HEK293 (cell line): Measurements from ENCODE around the gene DISC1.

Experiments
- CTCF ChIA-PET: fragments of 350-600 bp; formaldehyde crosslinking; extraction: SDS; loops from one replicate; lab custom pipeline; 2021; ENCODE audit warnings: antibody characterized with exemption; lab: Yijun Ruan, JAX
- POLR2A ChIA-PET: fragments of 300-600 bp; formaldehyde crosslinking; extraction: SDS; loops from one replicate; lab custom pipeline; 2020; ENCODE audit warnings: antibody characterized with exemption, inconsistent platforms; lab: Yijun Ruan, JAX
- H3K27ac ChIP-seq: fragments of 200-500 bp; sonication (Bioruptor generic); 2 replicates; pipeline ENCODE4 v1.5.1; 2014; ENCODE audit warnings: low read depth, low read length, control low read depth, inconsistent platforms; ENCODE audit errors: extremely low read depth
- H3K36me3 ChIP-seq, 2 experiments: fragments of 200-500 bp in 1 of 2; sonication (Bioruptor generic) in 1 of 2; 1 replicate in 1 of 2; 2 replicates in 1 of 2; pipeline ENCODE4 v1.5.1; 2014 to 2017; ENCODE audit warnings: inconsistent platforms in 2 of 2, low read length in 2 of 2; ENCODE audit not compliant: control insufficient read depth in 2 of 2, insufficient read depth in 1 of 2
- H3K4me1 ChIP-seq: fragments of 200-500 bp; sonication (Bioruptor generic); 2 replicates; pipeline ENCODE4 v1.5.1; 2014; ENCODE audit warnings: mild to moderate bottlenecking, low read length, inconsistent platforms; ENCODE audit not compliant: control insufficient read depth, insufficient read depth
- H3K4me3 ChIP-seq: 2 replicates; pipeline ENCODE4 v1.5.1; 2011; ENCODE audit warnings: low read depth, mild to moderate bottlenecking, control low read depth, low read length, moderate library complexity
- H3K9me3 ChIP-seq: fragments of 200-500 bp; sonication (Bioruptor generic); 2 replicates; pipeline ENCODE4 v1.5.1; 2014; ENCODE audit warnings: low read depth, low read length, inconsistent platforms; ENCODE audit not compliant: control insufficient read depth, insufficient read depth
- GFI1B ChIP-seq: fragments of 450-650 bp; formaldehyde crosslinking; IDR thresholded peaks from 2 replicates; pipeline ENCODE4 v1.5.1; 2016; ENCODE audit warnings: missing biosample characterization, missing genetic modification characterization
- PBX3 ChIP-seq: sonication (generic); formaldehyde crosslinking; IDR thresholded peaks from 2 replicates; pipeline ENCODE4 v1.8.1; 2022; ENCODE audit warnings: mild to moderate bottlenecking, moderate library complexity, missing genetic modification reagents
- REST ChIP-seq: fragments of 450-650 bp; formaldehyde crosslinking; IDR thresholded peaks from 2 replicates; pipeline ENCODE4 v1.5.1; 2016; ENCODE audit warnings: missing biosample characterization, missing genetic modification characterization
- SP7 ChIP-seq: fragments of 450-650 bp; formaldehyde crosslinking; IDR thresholded peaks from 2 replicates; pipeline ENCODE4 v1.5.1; 2016; ENCODE audit warnings: missing biosample characterization, missing genetic modification characterization
- ZBTB10 ChIP-seq: fragments of 450-650 bp; formaldehyde crosslinking; IDR thresholded peaks from 2 replicates; pipeline ENCODE4 v1.5.1; 2016; ENCODE audit warnings: missing biosample characterization, missing genetic modification characterization
- ZBTB26 ChIP-seq: fragments of 450-650 bp; formaldehyde crosslinking; optimal IDR thresholded peaks from 2 replicates; pipeline ENCODE3; 2016; ENCODE audit warnings: missing biosample characterization, mild to moderate bottlenecking, missing genetic modification characterization
- ZNF132 ChIP-seq: fragments of 450-650 bp; formaldehyde crosslinking; IDR thresholded peaks from 2 replicates; pipeline ENCODE4 v1.5.1; 2017; ENCODE audit warnings: missing biosample characterization, missing genetic modification characterization, borderline replicate concordance
- ZNF169 ChIP-seq: fragments of 450-650 bp; formaldehyde crosslinking; IDR thresholded peaks from 2 replicates; pipeline ENCODE4 v1.5.1; 2016; ENCODE audit warnings: missing biosample characterization, missing genetic modification characterization
- ZNF2 ChIP-seq: fragments of 450-650 bp; formaldehyde crosslinking; IDR thresholded peaks from 2 replicates; pipeline ENCODE4 v1.5.1; 2016; ENCODE audit warnings: missing biosample characterization, missing genetic modification characterization
- ZNF266 ChIP-seq: fragments of 450-650 bp; formaldehyde crosslinking; IDR thresholded peaks from 2 replicates; pipeline ENCODE4 v1.5.1; 2016; ENCODE audit warnings: missing biosample characterization, missing genetic modification characterization, low read depth
- ZNF280D ChIP-seq: fragments of 450-650 bp; formaldehyde crosslinking; IDR thresholded peaks from 2 replicates; pipeline ENCODE4 v1.5.1; 2016; ENCODE audit warnings: missing biosample characterization, missing genetic modification characterization
- ZNF292 ChIP-seq: fragments of 450-650 bp; formaldehyde crosslinking; IDR thresholded peaks from 2 replicates; pipeline ENCODE4 v1.5.1; 2016; ENCODE audit warnings: low read depth, missing biosample characterization, missing genetic modification characterization, borderline replicate concordance
- ZNF302 ChIP-seq: fragments of 450-650 bp; formaldehyde crosslinking; IDR thresholded peaks from 2 replicates; pipeline ENCODE4 v1.5.1; 2016; ENCODE audit warnings: missing biosample characterization, missing genetic modification characterization, low read depth
- ZNF324 ChIP-seq: fragments of 450-650 bp; formaldehyde crosslinking; IDR thresholded peaks from 2 replicates; pipeline ENCODE4 v1.5.1; 2016; ENCODE audit warnings: missing biosample characterization, missing genetic modification characterization
- ZNF341 ChIP-seq: fragments of 450-650 bp; formaldehyde crosslinking; IDR thresholded peaks from 2 replicates; pipeline ENCODE4; 2016; ENCODE audit warnings: low read depth, missing biosample characterization, missing genetic modification characterization
- ZNF48 ChIP-seq: fragments of 450-650 bp; formaldehyde crosslinking; IDR thresholded peaks from 2 replicates; pipeline ENCODE4 v1.5.1; 2016; ENCODE audit warnings: missing biosample characterization, missing genetic modification characterization
- ZNF610 ChIP-seq: fragments of 450-650 bp; formaldehyde crosslinking; IDR thresholded peaks from 2 replicates; pipeline ENCODE4 v1.5.1; 2016; ENCODE audit warnings: missing biosample characterization, missing genetic modification characterization, borderline replicate concordance
- ZNF629 ChIP-seq: fragments of 450-650 bp; formaldehyde crosslinking; IDR thresholded peaks from 2 replicates; pipeline ENCODE4 v1.5.1; 2017; ENCODE audit warnings: missing biosample characterization, missing genetic modification characterization
- ZNF639 ChIP-seq: fragments of 450-650 bp; formaldehyde crosslinking; IDR thresholded peaks from 2 replicates; pipeline ENCODE4 v1.5.1; 2016; ENCODE audit warnings: missing biosample characterization, missing genetic modification characterization
- ZNF654 ChIP-seq: fragments of 450-650 bp; formaldehyde crosslinking; IDR thresholded peaks from 2 replicates; pipeline ENCODE4 v1.5.1; 2016; ENCODE audit warnings: low read depth, missing biosample characterization, missing genetic modification characterization
- ZNF658 ChIP-seq: fragments of 450-650 bp; formaldehyde crosslinking; IDR thresholded peaks from 2 replicates; pipeline ENCODE4; 2016; ENCODE audit warnings: missing biosample characterization, missing genetic modification characterization
- ZNF843 ChIP-seq: fragments of 450-650 bp; formaldehyde crosslinking; IDR thresholded peaks from 2 replicates; pipeline ENCODE4 v1.5.1; 2016; ENCODE audit warnings: missing biosample characterization, missing genetic modification characterization
- ZSCAN4 ChIP-seq: fragments of 450-650 bp; formaldehyde crosslinking; IDR thresholded peaks from 2 replicates; pipeline ENCODE4 v1.5.1; 2017; ENCODE audit warnings: missing biosample characterization, missing genetic modification characterization

Gene DISC1

GRCh38 chr1:232009741-232010140 is 383.2 kb downstream of the DISC1 start:
- H3K36me3 ChIP-seq, result no peaks in the 10 kb centered on the region
- no peaks in the 10 kb centered on the region for H3K9me3 ChIP-seq
- no peak overlapping the region for H3K27ac ChIP-seq
- H3K4me3 ChIP-seq, result no peak overlapping the region
- TF ChIP-seq ZSCAN4 (no peak), ZNF266 (tag by site-specific recombination) (no peak), ZNF610 (no peak), PBX3 (CRISPR knock-in tag) (no peak), GFI1B (no peak), ZNF324 (tag by site-specific recombination) (no peak), ZNF658 (tag by site-specific recombination) (no peak), ZNF132 (no peak), ZBTB26 (tag by site-specific recombination) (no peak), ZNF280D (tag by site-specific recombination) (no peak), ZNF654 (tag by site-specific recombination) (no peak), ZNF292 (no peak), ZNF169 (tag by site-specific recombination) (no peak), ZNF48 (no peak)
- ChIA-PET CTCF (no interaction called here), POLR2A (no interaction called here)
- H3K4me1 ChIP-seq, result no peaks in the 10 kb centered on the region

- Histone ChIP-seq H3K27ac (no peak overlapping the region), H3K36me3 (no peaks in the 10 kb centered on the region), H3K4me1 (no peaks in the 10 kb centered on the region), H3K4me3 (no peak overlapping the region), H3K9me3 (no peaks in the 10 kb centered on the region)
- ChIA-PET CTCF (no interaction called here), POLR2A (no interaction called here)
- TF ChIP-seq SP7 (tag by site-specific recombination) (no peak), ZNF2 (tag by site-specific recombination) (no peak), REST (tag by site-specific recombination) (no peak), ZBTB10 (no peak), ZNF341 (tag by site-specific recombination) (no peak), ZNF639 (tag by site-specific recombination) (no peak), ZNF843 (no peak), ZNF629 (tag by site-specific recombination) (no peak), ZNF302 (tag by site-specific recombination) (no peak)
Measured at GRCh38 chr1:232011961-232012360, 385.4 kb downstream of the DISC1 start.
